ENCODE data around the gene CHEK2.

CHEK2 gene

DNA sequence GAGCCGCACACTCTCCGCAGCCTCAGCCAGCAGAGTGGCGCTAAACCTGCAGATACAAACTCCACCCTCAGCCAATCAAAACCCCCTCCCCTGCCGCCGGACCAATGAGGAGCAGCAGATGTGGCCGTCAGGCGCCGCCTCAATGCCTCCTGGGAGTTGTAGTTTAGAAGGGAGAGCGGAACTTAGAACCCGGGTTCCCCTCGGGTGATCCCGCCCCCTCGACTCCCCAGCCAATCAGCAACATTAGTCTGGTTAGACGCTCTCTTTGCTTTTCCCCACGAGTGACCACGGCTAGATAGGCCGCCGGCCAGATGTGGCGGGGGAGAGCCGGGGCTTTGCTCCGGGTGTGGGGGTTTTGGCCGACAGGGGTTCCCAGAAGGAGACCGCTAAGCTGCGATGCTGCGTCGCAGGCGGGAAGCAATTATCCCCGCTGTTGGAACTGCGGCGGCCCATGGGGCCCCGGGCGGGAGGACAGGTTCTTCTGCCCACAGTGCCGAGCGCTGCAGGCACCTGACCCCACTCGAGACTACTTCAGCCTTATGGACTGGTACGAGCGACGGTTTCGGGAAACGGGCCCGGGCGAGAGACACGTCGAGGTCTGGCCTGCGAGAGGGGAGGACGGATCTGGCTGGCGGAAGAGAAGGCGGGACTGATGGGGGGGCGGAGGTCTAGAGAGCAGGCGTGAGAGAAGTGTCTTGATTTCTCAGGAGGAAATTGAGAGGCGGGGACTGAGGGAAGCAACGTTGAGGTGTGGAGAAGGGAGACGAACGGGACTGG lies at the start of gene CHEK2, which contains the start of gene HSCB:
Gene CHEK2 (minus strand): TSS at position 36 of the 777 bp plus-strand sequence. CDS start 7,099 bp downstream, outside the sequence.
Gene HSCB (plus strand): TSS at position 255 of the 777 bp plus-strand sequence. CDS start 57 bp downstream, at position 312.
- TF ChIP-seq POLR2A (IDR thresholded peaks at IDR 0.05; ENCODE audit: low read depth, low read length): peak; percentile 61
- FAIRE-seq: peak; percentile 64

DNA sequence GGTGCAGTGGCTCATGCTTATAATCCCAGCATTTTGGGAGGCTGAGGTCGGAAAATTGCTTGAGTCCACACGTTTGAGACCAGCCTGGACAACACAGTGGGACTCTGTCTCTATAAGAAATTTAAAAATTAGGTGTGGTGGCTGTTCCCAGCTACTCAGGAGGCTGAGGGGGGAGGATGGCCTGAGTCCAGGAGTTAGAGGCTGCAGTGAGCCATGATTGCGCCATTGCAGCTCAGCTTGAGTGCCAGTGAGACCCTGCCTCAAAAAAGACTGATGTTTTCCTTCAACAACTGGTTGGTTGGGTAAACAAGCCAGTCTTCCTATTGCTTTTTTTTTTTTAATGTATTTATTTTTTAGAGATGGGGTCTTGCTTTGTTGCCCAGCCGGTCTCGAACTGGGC lies 49.5 kb upstream of the CHEK2 start:
- no peak for DNase-seq (ENCODE audit: insufficient read length, low spot score)
- FAIRE-seq: no peak
- no peak for TF ChIP-seq POLR2A (IDR thresholded peaks at IDR 0.05; ENCODE audit: low read depth, low read length)

More for the DNA sequence above, at the start of gene CHEK2, which contains the start of gene HSCB:
- peak; percentile 75 for DNase-seq (ENCODE audit: insufficient read length, low spot score)

DNA sequence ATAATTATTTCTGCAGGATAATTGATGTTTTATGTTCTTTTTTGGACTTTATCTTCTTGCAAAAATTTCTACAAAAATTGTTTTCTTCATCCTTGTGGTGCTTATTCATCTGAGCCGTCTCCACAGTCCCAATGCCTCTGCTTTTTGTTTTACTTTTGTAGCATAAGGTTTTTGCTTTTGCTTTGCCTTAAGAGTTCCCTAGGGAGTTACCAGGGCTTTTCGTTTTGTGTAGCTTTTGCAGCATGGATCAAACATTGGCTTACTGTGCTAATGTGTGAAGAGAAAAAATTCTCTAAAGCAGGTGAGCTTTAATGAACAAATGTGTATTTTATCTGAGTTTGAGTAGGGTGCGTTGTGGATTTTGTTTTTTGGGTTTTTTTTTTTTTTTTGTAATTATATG lies 47.0 kb upstream of the CHEK2 start:
- FAIRE-seq (no peak), DNase-seq (ENCODE audit: insufficient read length, low spot score) (no peak)
- no peak for TF ChIP-seq POLR2A (IDR thresholded peaks at IDR 0.05; ENCODE audit: low read depth, low read length)

DNA sequence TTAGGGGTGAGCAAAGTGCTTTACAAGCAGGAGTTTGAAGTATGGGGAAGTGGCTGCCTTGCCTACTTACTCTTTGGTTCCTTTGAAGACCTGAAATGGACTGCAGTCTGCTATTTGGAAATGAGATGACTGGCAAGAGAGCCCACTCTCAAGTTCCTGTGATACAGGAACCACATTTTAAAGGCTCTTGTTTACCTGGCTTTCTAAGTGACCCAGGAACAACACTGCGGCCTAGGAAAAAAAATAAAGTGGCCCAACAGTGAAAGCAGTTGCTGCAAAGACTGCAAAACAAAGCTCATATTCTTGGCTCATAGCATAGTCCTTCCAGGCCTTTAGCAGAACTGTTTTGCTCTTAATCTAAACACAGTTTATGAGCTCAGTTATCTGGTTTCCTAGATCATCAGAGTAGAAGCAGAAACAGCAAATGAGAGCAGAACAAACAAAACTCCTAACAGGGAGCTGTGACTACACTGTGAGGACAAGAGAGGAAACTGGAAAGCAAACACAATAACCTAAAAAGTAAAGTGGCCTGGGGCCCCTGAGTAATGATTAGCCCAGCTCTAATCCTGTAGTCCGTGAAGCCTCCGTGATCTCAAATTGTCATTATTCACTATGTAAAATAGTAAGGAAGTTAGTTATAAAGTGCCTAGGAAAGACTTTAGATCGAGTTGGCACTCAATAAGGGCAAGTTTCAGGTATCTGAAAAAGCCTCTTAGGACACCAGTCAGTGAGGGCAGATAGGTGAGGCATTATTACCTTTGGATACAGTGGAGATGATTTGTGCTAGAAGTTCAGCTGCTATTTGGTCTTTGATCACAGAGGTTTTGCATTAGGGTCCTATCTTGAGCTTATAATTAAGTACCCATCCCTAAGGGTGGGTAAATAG lies 42.4 kb upstream of the CHEK2 start:
- DNase-seq (ENCODE audit: insufficient read length, low spot score) (no peak), FAIRE-seq (no peak)

DNA sequence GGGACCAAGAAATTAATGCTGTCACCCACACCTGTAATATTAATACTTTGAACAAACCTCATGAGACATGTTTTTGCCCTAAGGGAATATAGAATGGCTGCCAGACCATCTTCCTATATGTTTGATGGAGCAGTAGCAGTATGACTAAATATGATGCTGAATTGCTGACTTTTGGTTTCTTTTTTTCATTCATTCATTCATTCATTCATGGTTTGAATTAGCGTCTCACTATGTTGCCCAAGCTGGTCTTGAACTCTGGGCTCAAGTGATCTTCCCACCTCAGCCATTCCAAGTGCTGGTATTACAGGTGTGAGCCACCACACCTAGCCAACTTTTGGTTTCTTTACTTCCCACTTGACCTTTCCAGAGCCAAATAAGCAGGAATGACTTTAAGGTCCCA lies 38.7 kb upstream of the CHEK2 start:
- no peak for TF ChIP-seq POLR2A (IDR thresholded peaks at IDR 0.05; ENCODE audit: low read depth, low read length)
- no peak for DNase-seq (ENCODE audit: insufficient read length, low spot score)
- FAIRE-seq: no peak

More for the DNA sequence above, 42.4 kb upstream of the CHEK2 start:
- TF ChIP-seq POLR2A (IDR thresholded peaks at IDR 0.05; ENCODE audit: low read depth, low read length): no peak

DNA sequence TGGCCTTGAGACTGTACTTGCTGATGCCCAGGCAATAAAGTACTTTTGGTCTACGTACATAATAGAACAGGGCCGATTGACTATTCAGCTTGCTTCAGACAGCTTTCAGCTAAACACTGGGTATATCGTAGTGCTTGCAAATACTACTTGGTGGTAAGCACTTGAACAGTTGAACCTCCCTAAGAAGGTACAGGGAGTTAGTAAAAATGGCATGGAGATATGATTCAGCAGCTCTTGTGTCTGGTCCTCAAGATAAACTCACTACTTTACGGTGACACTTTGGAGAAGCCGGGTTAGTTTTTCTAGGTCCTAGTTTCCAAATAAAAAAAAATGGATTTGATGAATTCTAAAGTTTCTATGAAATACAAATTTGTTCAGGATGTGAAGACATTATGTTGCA lies 38.2 kb upstream of the CHEK2 start:
- no peak for TF ChIP-seq POLR2A (IDR thresholded peaks at IDR 0.05; ENCODE audit: low read depth, low read length)
- no peak for FAIRE-seq

DNA sequence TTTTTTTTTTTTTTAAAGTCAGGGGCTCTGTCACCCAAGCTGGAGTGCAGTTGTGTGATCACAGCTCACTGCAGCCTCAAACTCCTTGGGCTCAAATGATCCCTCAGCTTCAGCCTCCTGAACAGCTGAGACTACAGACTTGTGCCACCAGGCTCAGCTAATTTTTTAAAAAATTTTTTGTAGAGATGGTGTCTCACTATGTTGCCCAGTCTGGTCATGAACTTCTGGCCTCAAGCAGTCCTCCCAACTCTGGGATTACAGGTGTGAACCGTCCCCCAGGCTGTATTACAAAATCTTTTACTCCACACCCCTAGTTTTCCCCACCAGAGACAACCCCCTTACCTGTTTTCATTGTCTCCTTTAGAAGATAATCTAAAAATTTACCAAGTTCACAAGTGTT lies 32.8 kb upstream of the CHEK2 start:
- FAIRE-seq (no peak), DNase-seq (ENCODE audit: insufficient read length, low spot score) (no peak)
- no peak for TF ChIP-seq POLR2A (IDR thresholded peaks at IDR 0.05; ENCODE audit: low read depth, low read length)

More for the DNA sequence above, 38.2 kb upstream of the CHEK2 start:
- no peak for DNase-seq (ENCODE audit: insufficient read length, low spot score)

DNA sequence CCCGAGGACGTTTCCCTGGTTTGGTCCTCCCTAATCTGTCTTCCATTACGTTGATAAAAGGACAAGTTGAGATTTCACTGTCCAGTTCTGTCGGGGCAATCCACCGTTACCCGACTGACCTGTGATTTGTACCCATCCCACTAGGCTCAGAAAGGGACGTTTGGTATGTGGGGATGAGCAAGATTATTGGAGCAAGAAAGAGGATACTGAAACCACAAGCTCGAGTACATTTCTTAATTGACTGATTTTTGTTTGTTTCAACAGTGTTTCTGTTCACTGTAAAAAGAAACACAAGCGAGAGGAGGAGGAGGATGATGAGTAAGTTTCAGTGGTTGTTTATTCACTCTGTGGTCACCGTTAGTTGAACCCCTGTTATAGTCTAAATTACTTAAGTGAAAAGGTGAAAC lies 31.8 kb upstream of the CHEK2 start:
- no peak for TF ChIP-seq POLR2A (IDR thresholded peaks at IDR 0.05; ENCODE audit: low read depth, low read length)
- DNase-seq (ENCODE audit: insufficient read length, low spot score) (peak; percentile 22), FAIRE-seq (no peak)

DNA sequence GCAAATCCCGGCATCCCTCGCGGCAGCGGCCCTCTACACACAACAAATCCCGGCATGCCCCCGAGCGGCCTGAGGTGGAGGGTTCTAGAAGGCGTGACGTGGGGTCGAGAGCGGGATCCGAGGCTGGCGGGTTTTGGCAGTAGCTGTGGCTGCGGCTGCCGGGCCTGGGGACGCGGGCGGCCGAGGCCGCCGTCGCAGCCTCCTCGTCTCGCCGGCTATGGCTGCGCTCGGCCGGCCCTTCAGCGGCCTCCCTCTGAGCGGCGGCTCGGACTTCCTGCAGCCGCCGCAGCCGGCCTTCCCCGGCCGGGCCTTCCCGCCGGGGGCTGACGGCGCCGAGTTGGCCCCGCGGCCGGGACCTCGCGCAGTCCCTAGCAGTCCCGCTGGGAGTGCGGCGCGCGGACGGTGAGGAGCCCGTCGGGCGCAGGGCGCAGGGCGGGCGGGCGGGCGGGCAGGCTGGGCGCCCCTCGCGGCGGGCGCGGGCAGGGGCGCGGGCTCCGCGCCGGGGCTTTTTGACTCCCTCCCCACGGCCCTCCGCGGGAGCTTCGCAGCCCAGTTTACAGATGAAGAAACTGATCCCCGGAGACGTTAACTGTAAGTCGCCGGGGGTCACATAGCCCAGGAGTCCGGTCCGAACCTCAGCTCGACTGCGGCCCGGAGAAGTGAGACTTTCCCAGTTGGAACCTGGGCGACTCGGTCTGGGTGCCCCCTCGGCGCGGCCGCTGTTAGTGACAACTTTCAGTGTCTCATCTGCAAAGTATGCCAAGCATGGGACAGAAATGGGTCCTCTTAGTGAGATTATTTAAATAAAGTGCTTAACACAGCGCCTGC lies 31.2 kb upstream of the CHEK2 start, which contains the start of gene CCDC117:
Gene CCDC117 (plus strand): TSS at position 63 of the 828 bp plus-strand sequence. CDS start 155 bp downstream, at position 218.
- peak; percentile 81 for DNase-seq (ENCODE audit: insufficient read length, low spot score)
- FAIRE-seq: no peak
- peak; percentile 65 for TF ChIP-seq POLR2A (IDR thresholded peaks at IDR 0.05; ENCODE audit: low read depth, low read length)

DNA sequence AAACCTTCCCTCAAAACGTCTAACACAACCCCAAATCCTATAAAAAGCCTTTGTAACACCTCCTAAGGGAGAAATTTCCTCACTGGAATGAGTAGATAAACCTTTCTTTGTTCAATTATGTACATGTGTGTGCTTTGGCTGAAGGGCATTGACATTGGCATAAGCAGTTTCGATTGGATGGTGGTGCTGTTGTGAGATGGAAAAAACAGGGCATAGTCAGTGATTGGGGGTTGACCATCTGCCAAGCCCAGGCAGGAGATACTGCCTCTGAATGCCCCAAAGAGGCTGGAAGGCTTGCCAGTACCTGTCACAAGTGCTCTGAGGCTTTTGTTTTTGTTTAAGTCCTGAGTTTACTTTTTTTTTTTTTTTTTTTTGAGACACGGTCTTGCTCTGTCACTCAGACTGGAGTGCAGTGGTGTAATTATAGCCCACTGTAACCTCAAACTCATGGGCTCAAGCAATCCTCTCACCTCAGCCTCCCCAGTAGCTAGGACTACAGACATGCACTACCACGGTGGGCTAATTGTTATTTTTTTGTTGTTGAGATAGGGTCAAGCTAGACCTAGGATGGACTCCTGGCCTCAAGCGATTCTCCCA lies 29.7 kb upstream of the CHEK2 start:
- TF ChIP-seq POLR2A (IDR thresholded peaks at IDR 0.05; ENCODE audit: low read depth, low read length): no peak
- no peak for FAIRE-seq
- no peak for DNase-seq (ENCODE audit: insufficient read length, low spot score)

DNA sequence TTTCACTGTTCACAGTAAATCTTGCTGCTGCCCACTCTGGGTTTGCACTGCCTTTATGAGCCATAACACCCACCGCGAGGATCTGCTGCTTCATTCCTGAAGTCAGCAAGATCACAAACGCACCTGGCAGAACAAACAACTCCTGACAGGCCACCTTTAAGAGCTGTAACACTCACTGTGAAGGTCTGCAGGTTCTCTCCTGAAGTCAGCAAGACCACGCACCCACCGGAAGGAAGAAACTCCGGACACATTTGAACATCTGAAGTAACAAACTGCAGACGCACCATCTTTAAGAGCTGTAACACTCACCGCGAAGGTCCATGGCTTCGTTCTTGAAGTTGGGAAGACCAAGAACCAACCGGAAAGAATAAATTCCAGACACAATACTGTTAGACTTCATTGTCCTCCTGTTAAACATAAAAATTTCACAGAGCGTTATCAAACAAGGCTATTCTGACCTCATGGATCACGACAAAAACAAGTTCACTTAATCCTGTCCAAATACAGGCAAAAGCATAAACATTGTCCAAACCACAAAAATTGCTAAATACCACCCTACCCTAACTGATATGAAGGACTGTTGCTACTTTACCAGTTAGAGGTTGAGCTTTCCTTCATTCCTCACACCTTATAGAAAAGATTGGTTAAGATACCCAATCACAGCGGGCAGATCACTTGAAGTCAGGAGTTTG lies 27.9 kb upstream of the CHEK2 start:
- FAIRE-seq: no peak
- no peak for TF ChIP-seq POLR2A (IDR thresholded peaks at IDR 0.05; ENCODE audit: low read depth, low read length)
- DNase-seq (ENCODE audit: insufficient read length, low spot score): no peak

DNA sequence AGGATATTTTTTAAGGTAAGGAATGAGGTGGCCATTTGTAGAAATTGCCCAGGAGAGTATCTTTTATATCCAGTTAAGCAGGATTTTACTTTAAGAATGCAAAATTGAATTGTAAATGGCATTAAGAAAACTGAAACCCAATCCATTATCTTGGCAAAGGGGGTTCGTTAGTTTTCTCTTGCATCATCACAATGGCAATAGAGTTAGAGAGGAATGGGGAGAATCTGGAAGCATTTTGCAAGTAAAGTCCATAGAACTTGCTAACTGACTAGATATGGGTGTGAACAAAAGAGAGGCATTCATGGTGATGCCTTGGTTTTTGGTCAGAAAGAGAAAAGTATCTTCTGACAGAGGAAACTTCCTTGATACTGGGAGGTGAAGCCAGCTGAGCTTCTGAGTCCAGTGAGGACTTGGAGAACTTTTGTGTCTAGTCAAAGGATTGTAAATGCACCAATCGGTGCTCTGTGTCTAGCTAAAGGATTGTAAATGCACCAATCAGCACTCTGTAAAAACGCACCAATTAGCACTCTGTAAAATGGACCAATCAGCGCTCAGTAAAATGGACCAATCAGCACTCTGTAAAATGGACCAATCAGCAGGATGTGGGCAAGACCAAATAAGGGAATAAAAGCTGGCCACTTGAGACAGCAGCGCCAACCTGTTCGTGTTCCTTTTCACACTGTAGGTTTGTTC lies 27.2 kb upstream of the CHEK2 start:
- no peak for DNase-seq (ENCODE audit: insufficient read length, low spot score)
- no peak for TF ChIP-seq POLR2A (IDR thresholded peaks at IDR 0.05; ENCODE audit: low read depth, low read length)
- FAIRE-seq: no peak

All from H54 (cell line).